Stimulated activated CD4-positive, alpha-beta T cell treated with anti-CD3 and anti-CD28 coated beads, Interleukin-4, amount 100 ng/mL, for 1 hour (primary cell): ENCODE results near the gene FERMT3.
"Not testable (repeated sequence)": the region's sequence is repeated elsewhere in the genome, so short reads cannot be mapped to it uniquely, and the experiment has no call there.

Source experiments
- DNase-seq: peaks from one replicate; pipeline ENCODE4 v3.0.0-alpha.2; 2020

The FERMT3 gene

GRCh38 chr11:64237484-64237951 is 31.0 kb downstream of the FERMT3 start:
- no peak for DNase-seq

DNA sequence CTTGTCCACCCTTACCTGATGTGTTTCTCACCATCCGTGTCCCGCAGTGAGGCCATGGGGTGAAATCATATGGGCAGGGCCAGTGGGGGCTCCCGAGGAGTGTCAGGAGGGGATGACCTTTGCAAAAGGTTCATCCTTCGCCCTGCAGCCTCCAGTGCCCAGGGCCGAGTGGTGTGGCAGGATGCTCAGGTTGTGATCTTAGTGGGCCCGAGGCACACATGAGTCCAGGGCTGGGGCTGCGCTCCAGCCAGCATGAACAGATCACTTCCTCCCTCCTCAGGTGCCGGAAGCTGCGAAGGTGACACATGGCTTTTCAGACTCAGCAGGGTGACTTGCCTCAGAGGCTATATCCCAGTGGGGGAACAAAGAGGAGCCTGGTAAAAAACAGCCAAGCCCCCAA is 31.6 kb downstream of the FERMT3 start:
- no peak for DNase-seq

- no peak for DNase-seq
Observed at GRCh38 chr11:64238999-64239398, 32.5 kb downstream of the FERMT3 start.

DNA sequence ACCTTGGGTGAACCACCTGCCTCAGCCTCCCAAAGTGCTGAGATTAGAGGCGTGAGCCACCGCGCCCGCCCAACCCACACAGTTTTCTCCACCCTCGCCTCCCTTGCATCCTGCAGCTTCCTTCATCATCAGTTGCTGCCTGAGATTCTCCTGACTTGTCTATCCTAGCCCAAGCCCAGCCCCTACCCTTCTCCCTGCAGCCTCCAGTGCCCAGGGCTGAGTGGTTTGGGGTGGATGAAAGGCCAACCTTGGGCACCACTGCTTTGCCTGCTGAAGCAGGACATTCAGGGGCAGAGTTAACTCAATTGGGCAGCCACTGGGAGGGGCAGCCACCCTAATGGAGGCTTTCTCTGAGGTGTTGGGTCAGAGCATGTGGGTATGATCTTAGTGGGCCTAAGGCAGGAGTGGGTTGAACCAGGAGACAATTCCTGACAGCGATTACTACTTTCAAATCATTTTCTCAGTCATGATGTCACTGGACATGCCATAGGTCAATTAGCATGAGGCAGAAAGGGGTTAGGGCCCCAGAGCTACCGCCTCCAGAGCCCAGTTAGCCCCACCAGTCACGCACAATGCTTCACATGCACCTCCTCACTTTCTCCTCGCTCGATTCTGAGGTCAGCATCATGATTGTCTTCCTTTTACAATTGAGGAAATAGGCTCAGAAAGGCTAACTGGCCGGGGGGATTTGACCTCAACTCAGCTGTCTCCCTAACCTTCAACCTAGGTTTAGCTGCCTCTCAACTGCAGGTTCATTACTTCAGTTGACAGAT is 33.3 kb downstream of the FERMT3 start:
- no peak for DNase-seq

GRCh38 chr11:64240435-64241240 is 34.1 kb downstream of the FERMT3 start, which contains the start of gene FKBP2:
FKBP2 (plus strand) TSS chr11:64241095; CDS start chr11:64242388, 1,293 bp downstream.
- DNase-seq: peak; percentile 98

DNA sequence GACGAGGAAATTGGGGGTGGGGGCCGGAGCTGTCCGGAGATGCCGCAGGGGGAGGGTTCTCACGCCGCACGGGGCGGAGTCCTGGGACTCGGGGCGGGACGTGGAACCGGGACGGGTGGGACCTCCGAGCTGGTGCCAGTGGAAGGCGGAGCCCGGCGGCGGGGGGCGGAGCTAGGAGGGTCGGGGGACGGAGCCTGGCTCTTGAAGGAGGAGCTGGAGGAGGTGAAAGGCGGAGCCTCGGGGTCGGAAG is 34.6 kb downstream of the FERMT3 start:
- peak; percentile 100 for DNase-seq

GRCh38 chr11:64241491-64242374 is 35.2 kb downstream of the FERMT3 start:
- no peak for DNase-seq

GRCh38 chr11:64243236-64243854 is 36.8 kb downstream of the FERMT3 start:
- no peak for DNase-seq

DNA sequence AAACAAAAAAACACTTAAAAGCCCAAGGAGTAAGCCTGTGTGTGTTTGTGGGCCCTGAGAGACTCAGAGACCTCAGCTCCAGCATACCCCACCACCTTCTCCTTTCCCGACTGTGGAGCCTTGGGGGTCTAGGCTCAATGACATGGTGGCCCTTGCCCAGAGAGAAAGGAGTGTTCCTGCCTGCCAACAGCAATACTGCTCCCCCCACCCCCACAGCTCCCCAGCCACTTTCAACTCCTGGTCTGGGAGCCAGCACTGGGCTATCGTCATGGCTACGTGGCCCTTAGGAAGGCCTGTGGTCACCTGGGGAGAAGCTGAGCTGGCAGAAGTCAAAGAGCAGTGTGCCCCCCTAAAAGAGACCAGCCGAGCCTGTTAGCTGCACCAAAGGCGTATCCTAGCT is 37.6 kb downstream of the FERMT3 start:
- no peak for DNase-seq

- DNase-seq: no peak
Observed at GRCh38 chr11:64244966-64245365, 38.4 kb downstream of the FERMT3 start.

GRCh38 chr11:64245401-64245796 is 38.9 kb downstream of the FERMT3 start:
- no peak for DNase-seq

GRCh38 chr11:64245797-64246620 is 39.5 kb downstream of the FERMT3 start:
- DNase-seq: peak; percentile 86

DNA sequence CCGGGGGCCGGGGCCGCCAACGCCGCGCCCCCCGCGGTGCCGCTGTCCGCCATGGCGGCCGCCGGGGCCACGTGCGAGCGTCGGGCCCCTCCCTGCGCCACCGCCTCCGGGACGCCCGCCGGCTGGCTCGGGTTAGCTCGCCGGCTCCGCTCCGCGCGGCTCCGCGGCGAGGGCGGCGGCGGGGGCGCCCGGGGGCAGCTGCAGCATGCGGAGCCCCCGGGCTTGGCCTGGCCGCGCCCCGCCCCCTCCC is 40.0 kb downstream of the FERMT3 start:
- DNase-seq: not testable (repeated sequence)

- peak; percentile 87 for DNase-seq
Observed at GRCh38 chr11:64246871-64247728, 40.6 kb downstream of the FERMT3 start, which contains the start of gene PPP1R14B. PPP1R14B (minus strand) TSS chr11:64246943; CDS start chr11:64246673, 270 bp downstream.

DNA sequence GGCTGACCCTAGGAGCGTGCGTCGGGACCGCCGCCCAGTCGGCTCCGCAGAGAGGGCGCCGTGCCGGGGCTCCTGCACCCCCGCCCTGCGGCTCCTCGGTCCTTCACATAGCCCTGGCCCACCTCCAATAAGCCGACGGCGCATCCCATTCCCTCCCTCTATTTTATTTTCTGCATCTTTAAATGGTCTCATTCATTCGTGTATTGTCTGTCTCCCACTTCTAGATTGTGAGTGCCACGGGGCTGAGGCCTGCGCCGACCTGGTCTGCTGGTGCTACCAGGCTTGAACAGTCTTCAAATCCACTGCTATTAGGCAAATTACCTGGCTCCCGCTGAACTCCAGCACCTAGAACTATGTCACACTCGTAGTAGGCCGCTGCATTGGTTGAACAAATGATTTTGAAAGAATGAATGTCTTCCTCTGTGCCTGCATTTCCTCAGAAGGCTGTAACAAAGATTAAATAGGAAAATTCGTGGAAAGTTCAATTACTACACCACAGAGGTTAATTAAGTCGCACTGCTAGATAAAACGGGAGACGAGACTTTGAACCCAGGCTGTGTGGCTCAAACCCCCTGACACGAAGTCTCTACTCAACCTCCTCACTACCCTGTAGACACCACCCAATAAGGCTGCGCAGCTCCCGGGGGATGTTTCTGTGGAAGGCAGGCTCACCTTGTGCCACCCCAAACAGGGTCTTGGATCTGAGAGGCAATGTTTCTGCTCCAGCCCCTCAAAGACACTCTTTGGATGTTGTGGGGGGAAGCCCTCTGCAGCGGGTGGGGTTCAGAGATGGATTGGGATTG is 41.4 kb downstream of the FERMT3 start:
- DNase-seq: no peak

DNA sequence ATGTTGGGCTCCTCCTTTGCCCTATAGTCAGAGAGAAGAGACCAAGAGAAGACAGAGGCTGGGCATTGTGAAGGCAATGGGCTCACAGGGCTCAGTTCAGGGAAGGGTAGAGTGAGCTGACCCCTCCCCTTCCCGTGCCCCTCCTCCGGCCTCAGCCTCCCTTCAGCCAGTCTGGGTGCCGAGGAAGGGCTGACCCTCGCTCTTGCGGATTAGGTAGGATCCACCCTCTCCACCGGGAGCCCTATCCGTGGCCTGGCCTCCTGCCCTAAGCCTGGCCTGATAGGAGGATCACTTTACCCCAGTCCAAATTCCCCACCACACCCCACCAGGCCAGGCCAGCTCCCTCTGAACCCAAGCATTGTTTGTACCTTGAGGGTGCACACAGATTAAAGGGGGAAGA is 42.1 kb downstream of the FERMT3 start:
- DNase-seq: no peak

DNA sequence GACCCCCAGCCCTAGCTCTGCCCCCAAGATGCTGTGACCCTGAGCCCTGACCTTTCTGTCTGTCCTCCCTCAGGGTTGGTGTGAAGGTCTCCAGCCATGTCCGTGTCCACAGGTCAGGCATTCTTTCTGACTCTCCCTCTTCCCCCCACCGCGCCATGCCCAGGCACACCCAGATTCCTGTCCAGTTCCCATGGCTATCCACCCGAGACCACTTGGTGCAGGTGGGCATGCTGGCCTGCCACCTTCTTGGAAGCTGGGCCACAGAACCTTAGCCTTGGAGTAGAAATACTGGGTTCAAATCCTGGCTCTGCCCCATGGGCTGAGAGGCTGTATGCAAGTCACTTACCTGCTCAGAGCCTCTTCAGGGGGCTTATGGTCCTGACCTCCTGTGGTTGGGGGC is 42.5 kb downstream of the FERMT3 start:
- DNase-seq: no peak

- DNase-seq: no peak
Observed at GRCh38 chr11:64249563-64250414, 43.3 kb downstream of the FERMT3 start.

DNA sequence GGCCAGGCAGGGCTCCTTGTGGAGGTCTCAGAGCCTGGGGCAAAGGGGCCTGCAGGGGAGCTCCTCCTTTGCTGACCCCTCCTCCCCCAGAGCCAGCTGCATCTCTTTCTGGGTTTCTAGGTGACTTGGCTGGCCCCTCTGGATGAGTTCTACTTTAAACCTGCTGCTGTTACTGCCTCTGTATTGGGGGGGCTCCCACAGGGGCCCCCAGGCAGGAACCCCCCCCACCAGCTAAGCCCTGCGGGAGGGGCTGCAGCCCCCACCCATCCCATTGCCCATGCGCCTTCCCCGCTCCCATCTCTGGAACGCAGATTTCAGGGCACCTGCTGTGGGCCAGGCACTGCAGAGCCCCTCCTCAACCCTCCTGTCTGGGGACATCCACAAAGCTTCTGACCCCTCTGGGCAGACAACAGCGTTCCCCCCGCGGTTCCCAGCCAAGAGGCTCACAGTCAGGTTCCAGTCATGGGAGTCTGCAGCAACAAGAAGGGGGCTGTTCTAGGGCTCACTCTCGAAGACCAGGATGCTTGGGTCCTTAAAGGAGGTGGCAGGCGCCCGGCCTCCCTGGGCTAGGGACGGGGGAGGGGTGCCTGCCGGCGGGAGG is 44.0 kb downstream of the FERMT3 start:
- DNase-seq: no peak
